GM18511 (cell line): ENCODE results near the gene PACS1.

ENCODE experiments used
- ATAC-seq: cut with Tn5 transposase; IDR thresholded peaks from one replicate; pipeline ENCODE4 v1.9.1; 2021; ENCODE audit warnings: mild to moderate bottlenecking, moderate library complexity; ENCODE audit not compliant: unreplicated experiment

PACS1 gene

GRCh38 chr11:66131937-66132632, 62.0 kb downstream of the PACS1 start:
- ATAC-seq, result no peak

GRCh38 chr11:66133216-66133775, 63.2 kb downstream of the PACS1 start:
- ATAC-seq, result no peak

DNA sequence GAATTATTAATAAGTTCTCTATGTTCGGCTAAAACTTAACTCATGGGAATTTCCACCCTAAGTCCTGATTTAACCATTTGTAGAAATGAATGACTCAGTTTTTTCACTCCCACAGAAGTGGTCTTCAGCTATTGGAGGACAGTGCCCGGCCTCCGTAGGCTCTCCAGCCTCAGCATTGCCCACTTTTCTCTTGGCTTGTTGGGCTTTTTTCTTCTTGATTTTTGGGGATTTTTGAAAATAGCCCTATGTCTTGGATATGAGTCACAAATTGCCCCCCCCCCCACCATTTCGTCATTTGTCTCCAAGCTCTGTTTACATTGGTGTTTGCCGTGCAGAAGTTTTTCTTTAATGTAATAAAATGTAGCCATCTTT, 66.7 kb downstream of the PACS1 start:
- ATAC-seq, result no peak

- ATAC-seq, result no peak
Measured at GRCh38 chr11:66139817-66140404, 69.8 kb downstream of the PACS1 start.

- no peak for ATAC-seq
Measured at GRCh38 chr11:66142370-66143263, 72.5 kb downstream of the PACS1 start.

- no peak for ATAC-seq
Measured at GRCh38 chr11:66143264-66143566, 73.1 kb downstream of the PACS1 start.

GRCh38 chr11:66143996-66144678, 74.1 kb downstream of the PACS1 start:
- ATAC-seq, result no peak

- no peak for ATAC-seq
Measured at GRCh38 chr11:66146074-66146473, 76.0 kb downstream of the PACS1 start.

- no peak for ATAC-seq
Measured at GRCh38 chr11:66146940-66147339, 76.9 kb downstream of the PACS1 start.

- ATAC-seq, result no peak
Measured at GRCh38 chr11:66150140-66150539, 80.1 kb downstream of the PACS1 start.

DNA sequence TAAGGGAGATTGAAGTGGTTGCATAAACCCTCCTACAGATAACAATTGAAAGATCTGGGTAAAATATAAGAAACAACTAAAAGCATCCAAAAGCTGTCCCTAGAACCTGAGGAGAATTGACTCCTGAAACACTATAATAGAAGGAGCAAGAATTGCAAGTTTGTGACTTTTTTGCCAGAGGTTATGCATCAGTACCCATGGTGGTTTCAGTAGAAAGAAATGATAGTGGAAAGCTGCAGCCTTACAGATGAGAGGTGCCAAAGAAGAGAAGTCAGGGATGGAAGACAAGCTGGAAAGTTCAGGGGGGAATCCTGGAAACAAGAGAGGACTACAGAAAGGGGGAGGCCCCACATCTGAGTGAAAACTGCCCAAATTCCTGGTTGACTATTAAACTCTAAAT, 80.7 kb downstream of the PACS1 start:
- no peak for ATAC-seq

GRCh38 chr11:66151273-66151672, 81.2 kb downstream of the PACS1 start:
- no peak for ATAC-seq

DNA sequence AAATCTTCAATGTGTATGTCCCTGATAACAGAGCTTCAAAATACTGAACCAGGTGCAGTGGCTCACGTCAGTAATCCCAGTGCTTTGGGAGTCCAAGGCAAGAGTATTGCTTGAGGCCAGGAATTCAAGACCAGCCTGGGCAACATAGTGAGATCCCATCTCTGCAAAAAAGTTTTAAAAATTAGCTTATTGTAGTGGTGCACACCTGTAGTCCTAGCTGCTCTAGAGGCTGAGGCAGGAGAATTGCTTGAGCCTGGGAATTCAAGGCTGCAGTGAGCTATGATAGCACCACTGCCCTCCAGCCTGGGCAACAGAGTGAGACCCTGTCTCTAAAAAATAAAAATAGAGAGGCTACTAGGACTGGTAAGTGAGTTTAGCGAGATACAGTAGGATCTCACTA, 84.0 kb downstream of the PACS1 start:
- ATAC-seq, result no peak

GRCh38 chr11:66155387-66156073, 85.5 kb downstream of the PACS1 start:
- ATAC-seq, result no peak

DNA sequence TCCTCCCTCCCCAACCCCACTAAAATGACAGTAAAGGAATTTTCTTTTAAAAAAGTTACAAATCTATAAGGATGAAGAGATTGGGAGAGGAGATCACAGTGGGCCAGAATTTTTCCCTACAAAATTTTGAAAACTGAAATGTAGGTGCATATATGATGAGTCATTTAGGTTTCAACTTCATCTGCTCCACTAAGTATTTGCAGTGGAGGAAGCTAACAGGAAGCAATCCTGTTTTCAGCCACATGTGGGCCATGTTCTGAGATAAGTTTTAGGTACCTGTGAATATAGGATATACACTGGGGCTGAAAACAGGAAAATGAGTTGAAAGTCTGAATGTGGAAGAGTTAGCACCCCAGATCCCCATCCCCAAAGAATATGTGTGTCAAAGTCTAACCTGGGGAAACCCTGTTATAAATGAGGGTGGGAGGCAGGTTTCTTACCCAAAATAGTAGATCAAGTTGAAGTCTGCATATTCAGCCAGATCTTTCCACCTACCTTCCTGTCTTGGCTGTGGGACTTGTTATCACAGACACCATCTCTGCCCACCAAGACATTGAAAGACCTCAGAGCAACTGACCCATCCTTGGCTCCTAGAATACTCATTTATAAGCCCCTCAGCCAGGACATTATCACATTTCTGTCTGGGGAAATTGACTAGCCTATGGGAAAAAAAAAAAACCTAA, 87.3 kb downstream of the PACS1 start:
- no peak for ATAC-seq

DNA sequence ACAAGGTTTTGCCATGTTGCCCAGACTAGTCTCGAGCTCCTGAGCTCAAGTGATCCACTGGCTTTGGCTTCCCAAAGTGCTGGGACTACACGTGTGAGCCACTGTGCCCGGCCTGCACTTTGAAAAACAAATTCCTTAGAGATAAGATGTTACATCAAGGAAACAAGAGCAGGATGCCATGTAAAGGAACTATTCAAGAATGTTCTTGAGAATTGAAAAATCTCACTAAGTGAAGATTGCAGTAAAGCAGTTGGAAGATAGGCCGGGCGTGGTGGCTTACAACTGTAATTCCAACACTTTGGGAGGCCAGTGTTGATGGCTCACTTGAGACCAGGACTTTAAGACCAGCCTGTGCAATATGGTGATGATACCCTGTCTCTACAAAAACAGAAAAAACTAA, 88.1 kb downstream of the PACS1 start:
- ATAC-seq, result no peak

- ATAC-seq, result no peak
Measured at GRCh38 chr11:66159324-66159984, 89.4 kb downstream of the PACS1 start.

DNA sequence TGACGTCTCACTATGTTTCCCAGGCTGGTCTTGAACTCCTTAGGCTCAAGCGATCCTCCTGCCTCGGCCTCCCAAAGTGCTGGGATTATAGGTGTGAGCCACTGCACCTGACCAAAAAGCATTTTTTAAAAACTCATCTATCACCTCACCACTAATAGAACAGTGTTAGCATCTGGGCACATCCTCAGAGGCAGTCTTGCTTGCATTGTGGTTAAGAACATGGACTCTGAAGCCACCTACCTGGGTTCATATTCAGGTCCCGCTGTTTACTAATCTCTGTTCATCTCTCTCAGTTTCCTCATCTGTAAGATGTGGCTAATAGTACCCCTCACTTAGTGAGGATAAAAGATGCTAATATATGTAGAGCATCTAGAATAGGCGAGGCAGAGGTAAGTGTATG, 90.6 kb downstream of the PACS1 start:
- ATAC-seq, result no peak

GRCh38 chr11:66168289-66168688, 98.2 kb downstream of the PACS1 start:
- no peak for ATAC-seq

- ATAC-seq, result no peak
Measured at GRCh38 chr11:66172146-66172545, 102.1 kb downstream of the PACS1 start.
